Bronchial epithelial cell (primary cell): Measurements from ENCODE around the gene COL26A1. TPM values are rescaled to one million over a fixed set of nuclear protein-coding genes. Genes with fewer than 3 reads are reported as not detected.

Experiments
- DNase-seq: peaks from one replicate; pipeline ENCODE4 v3.0.0-alpha.2; 2010; ENCODE audit warnings: low read depth
- FAIRE-seq: peaks from 2 replicates; lab custom pipeline; 2011; peaks lifted over from hg19 to GRCh38; lab: Jason Lieb, UNC
- H3K27me3 ChIP-seq: 2 replicates; pipeline ENCODE4 v1.5.1; 2011; ENCODE audit warnings: low read length; ENCODE audit not compliant: control insufficient read depth, insufficient read depth
- H3K36me3 ChIP-seq: 2 replicates; pipeline ENCODE4 v1.5.1; 2011; ENCODE audit warnings: low read length; ENCODE audit not compliant: control insufficient read depth, insufficient read depth
- H3K4me3 ChIP-seq: 2 replicates; pipeline ENCODE4 v1.5.1; 2011; ENCODE audit warnings: mild to moderate bottlenecking, low read depth, low read length, control low read depth
- CTCF ChIP-seq: IDR thresholded peaks from 2 replicates; pipeline ENCODE4 v1.5.1; 2011; ENCODE audit warnings: mild to moderate bottlenecking, moderate library complexity, low read length, control low read depth, inconsistent platforms; ENCODE audit not compliant: insufficient read depth, severe bottlenecking
- total RNA-seq: library from RNA; depleted of rRNA; stranded (reverse); fragments of >200 nt; gene quantifications from 2 replicates; pipeline ENCODE4 v1.2.1, GENCODE V29; 2014

The COL26A1 gene
- total RNA-seq, 1 donor from 2014 or later, result not detected

GRCh38 chr7:101598422-101598985 lies 235.8 kb downstream of the COL26A1 start:
- no peak for FAIRE-seq
- H3K4me3 ChIP-seq, result no peak overlapping the region
- H3K36me3 ChIP-seq, result no peaks in the 10 kb centered on the region
- H3K27me3 ChIP-seq, result no peaks in the 10 kb centered on the region
- TF ChIP-seq CTCF, result no peak
- DNase-seq, result peak; percentile 76

GRCh38 chr7:101598986-101599771 lies 236.5 kb downstream of the COL26A1 start:
- no peaks in the 10 kb centered on the region for H3K27me3 ChIP-seq
- FAIRE-seq (no peak), DNase-seq (no peak)
- no peak for TF ChIP-seq CTCF
- no peaks in the 10 kb centered on the region for H3K36me3 ChIP-seq
- no peak overlapping the region for H3K4me3 ChIP-seq

- no peak for FAIRE-seq
- H3K27me3 ChIP-seq, result no peaks in the 10 kb centered on the region
- H3K36me3 ChIP-seq, result no peaks in the 10 kb centered on the region
- TF ChIP-seq CTCF, result no peak
- H3K4me3 ChIP-seq, result no peak overlapping the region
- DNase-seq, result no peak
Observed at GRCh38 chr7:101599787-101600186, 237.1 kb downstream of the COL26A1 start.

- no peak for TF ChIP-seq CTCF
Observed at GRCh38 chr7:101602082-101602481, 239.4 kb downstream of the COL26A1 start.

GRCh38 chr7:101602484-101603241 lies 240.0 kb downstream of the COL26A1 start:
- Histone ChIP-seq H3K27me3 (no peaks in the 10 kb centered on the region), H3K4me3 (no peak overlapping the region), H3K36me3 (no peaks in the 10 kb centered on the region)
- peak; percentile 53 for DNase-seq
- FAIRE-seq, result no peak
- peak; percentile 97 for TF ChIP-seq CTCF

More at GRCh38 chr7:101602082-101602481, 239.4 kb downstream of the COL26A1 start:
- Histone ChIP-seq H3K36me3 (no peaks in the 10 kb centered on the region), H3K27me3 (no peaks in the 10 kb centered on the region), H3K4me3 (no peak overlapping the region)
- FAIRE-seq, result no peak
- no peak for DNase-seq
